ENCODE results near the gene LPAR5.

GRCh38 chr12:6640497-6640896 lies 4.7 kb upstream of the LPAR5 start:
- TF ChIP-seq, protein P1, sequence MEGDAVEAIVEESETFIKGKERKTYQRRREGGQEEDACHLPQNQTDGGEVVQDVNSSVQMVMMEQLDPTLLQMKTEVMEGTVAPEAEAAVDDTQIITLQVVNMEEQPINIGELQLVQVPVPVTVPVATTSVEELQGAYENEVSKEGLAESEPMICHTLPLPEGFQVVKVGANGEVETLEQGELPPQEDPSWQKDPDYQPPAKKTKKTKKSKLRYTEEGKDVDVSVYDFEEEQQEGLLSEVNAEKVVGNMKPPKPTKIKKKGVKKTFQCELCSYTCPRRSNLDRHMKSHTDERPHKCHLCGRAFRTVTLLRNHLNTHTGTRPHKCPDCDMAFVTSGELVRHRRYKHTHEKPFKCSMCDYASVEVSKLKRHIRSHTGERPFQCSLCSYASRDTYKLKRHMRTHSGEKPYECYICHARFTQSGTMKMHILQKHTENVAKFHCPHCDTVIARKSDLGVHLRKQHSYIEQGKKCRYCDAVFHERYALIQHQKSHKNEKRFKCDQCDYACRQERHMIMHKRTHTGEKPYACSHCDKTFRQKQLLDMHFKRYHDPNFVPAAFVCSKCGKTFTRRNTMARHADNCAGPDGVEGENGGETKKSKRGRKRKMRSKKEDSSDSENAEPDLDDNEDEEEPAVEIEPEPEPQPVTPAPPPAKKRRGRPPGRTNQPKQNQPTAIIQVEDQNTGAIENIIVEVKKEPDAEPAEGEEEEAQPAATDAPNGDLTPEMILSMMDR (conservative IDR thresholded peaks at IDR 0.05; ENCODE audit: low read length): no peak
- no peak for TF ChIP-seq EZH2phosphoT487 (IDR thresholded peaks at IDR 0.05; ENCODE audit: borderline replicate concordance)

All from Loucy (cell line).